DMS 273 treated with DMSO at 0.1 percent for 48 hours (cell line): ENCODE data around the gene SMYD2.

Experiments used
- DNase-seq: peaks from one replicate; lab custom pipeline; 2025; lab: John Stamatoyannopoulos, UW

The SMYD2 gene

GRCh38 chr1:214361636-214362035 is 80.7 kb downstream of the SMYD2 start:
- DNase-seq, result no peak

DNA sequence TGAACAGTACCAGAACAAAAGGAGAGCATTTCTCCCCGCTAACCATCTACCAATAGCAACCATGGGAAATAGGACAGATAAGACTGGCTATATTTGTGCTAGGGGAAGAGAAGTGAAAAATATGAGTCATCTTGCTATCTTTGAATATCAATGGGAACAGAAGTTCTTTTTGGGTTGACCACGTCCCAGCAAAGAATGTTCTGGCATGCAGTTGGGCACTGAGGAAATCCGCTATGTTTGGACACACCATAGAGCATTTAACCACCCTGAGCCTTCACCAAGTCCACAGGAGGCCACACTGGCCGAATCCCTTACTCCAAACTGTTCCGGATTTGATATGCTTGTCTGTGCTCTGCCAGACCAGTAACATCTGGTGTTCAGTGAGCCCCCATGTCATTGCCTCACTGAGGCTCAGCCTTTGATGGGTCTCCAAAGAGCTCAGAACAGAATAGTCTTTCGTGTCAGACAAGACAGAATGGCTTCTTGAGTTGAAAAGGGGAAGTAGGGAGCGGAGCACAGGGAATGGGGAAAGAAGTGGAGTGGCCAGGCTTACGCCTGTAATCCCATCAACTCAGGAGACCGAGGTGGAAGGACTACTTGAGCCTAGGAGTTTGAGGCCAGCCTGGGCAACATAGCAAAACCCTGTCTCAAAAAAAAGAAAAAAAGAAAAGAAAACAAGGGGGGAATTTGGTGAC is 81.4 kb downstream of the SMYD2 start:
- DNase-seq, result no peak

DNA sequence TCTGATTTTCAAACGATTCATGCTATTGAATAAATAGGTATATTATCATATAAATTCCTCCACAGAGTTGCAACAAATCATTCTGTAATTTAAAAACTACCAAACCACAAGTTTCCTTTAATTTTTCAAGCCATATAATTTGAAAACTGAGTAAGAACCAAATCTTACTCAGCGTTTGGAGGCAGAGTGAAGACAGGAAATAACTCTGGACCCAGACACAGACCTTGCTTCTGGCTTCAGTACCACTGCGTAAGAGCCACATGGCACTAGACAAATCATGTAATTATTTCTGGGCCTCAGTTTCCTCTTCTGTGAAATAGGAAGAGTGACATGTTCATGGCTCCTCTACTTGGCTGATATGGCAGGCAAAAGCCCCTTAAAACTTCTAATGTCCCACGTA is 82.4 kb downstream of the SMYD2 start:
- DNase-seq, result no peak

DNA sequence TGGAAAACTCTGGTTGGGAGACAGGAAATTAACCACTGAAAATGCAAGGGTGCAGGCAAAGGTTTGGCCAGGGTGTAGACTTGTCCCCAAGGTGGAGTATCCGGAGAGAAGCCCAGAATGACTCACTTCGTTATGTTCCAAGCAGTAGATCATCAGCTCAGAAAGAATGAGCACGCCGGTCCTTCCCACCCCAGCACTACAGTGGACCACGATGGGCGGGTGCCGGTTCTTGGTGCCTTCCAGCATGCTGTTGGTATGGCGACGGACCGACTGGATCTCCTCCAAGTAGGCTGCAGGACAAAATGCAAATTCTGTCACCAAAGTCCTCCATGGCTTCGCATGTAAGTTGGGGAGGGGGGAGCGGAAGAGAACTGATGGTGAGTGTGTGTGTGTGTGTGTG is 83.4 kb downstream of the SMYD2 start:
- DNase-seq, result no peak

DNA sequence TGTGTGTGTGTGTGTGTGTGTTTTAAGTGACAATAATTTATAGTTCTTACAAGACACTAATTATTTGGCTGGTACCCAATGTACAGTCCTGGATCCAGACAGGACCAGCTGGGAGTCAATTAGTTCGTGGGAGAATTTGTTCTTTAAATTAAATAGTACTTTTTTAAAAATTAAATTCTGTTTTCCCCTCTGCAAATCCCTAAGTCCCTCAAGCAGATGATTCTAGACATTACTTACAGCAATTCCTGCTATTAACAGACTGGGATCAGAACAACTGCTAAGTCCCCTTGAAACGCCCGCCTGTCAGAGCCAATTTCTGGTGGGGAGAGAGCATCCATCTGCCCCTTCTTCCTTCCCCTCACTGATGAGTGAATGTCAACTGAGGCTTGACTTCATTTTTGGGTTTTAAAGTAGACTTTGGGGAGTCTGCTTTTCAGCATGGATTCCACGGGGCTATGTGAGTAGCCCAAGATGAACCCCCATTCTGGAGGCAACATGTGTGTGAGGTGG is 83.9 kb downstream of the SMYD2 start:
- no peak for DNase-seq

- DNase-seq, result no peak
These were observed 86.9 kb downstream of the SMYD2 start for GRCh38 chr1:214367841-214368240.

GRCh38 chr1:214369364-214369763 is 88.4 kb downstream of the SMYD2 start:
- DNase-seq, result no peak

DNA sequence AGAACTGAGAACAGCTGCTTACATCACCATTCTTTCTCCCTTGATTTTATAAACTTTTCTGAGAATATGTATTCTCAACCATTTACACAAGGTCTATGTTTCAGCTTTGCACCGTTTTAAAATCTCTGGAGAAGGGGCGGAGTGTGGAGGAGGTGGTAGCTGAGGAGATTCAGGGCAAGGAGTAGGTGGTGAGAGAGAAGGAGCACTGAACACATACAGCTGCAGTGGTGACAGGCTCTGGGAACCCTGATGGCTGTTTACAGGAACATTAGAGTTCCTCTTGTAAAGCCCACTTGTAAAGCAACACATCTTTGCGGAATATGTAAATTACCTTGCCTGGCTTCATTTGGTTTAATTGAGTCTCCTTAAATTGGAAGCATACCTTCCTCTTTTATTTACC is 89.7 kb downstream of the SMYD2 start:
- DNase-seq, result no peak

GRCh38 chr1:214372092-214372491 is 91.1 kb downstream of the SMYD2 start:
- no peak for DNase-seq

DNA sequence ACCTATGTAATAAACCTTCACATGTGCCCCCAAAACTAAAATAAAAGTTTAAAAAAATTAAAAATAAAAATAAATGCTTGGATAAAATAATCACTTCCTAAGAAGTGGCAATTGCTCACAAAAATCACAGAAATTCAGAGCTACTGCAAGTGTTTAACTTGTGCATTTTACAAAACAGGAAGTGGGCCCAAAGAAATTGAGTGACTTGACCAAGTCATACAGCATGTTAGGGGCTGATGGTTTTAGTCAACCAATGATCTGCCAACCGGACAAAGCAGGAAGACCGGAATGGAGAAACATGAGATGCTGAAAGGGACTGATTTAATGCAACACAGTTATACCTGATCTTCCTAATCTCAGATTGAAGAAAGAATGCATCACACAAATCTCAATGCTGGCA is 96.5 kb downstream of the SMYD2 start:
- no peak for DNase-seq

- no peak for DNase-seq
These were observed 96.9 kb downstream of the SMYD2 start for GRCh38 chr1:214377886-214378285.

GRCh38 chr1:214378492-214378891 is 97.5 kb downstream of the SMYD2 start:
- DNase-seq, result no peak

GRCh38 chr1:214379236-214379970 is 98.4 kb downstream of the SMYD2 start:
- DNase-seq, result no peak

- DNase-seq, result no peak
These were observed 99.4 kb downstream of the SMYD2 start for GRCh38 chr1:214380396-214380795.

GRCh38 chr1:214380986-214381695 is 100.2 kb downstream of the SMYD2 start:
- no peak for DNase-seq

GRCh38 chr1:214383381-214384372 is 102.7 kb downstream of the SMYD2 start:
- no peak for DNase-seq

GRCh38 chr1:214384373-214385079 is 103.6 kb downstream of the SMYD2 start:
- no peak for DNase-seq

- no peak for DNase-seq
These were observed 104.5 kb downstream of the SMYD2 start for GRCh38 chr1:214385428-214385827.

DNA sequence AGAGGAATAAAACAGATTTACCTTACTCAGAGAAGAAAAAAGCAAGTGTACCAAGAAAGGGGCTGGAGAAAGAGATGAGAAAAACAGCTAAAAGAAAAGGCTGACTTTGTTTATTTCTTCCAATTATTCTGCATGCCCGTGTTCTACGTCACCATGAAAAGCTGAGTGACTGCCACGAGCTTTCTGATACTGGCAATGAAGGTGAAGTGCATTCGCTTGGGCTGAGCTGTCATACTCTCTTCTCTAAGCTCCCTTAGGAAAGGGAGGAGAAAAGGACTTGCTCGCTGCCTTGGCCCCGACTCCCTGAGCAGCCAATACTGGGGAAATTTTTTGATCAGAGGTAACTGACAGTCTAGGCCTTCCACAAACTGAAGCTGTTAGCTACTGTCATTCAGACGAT is 105.4 kb downstream of the SMYD2 start:
- no peak for DNase-seq
